GM18517 (cell line): ENCODE data around the gene AMELY.
"Not testable (repeated sequence)": the region's sequence is repeated elsewhere in the genome, so short reads cannot be mapped to it uniquely, and the experiment has no call there.

Experiments used
- ATAC-seq: cut with Tn5 transposase; IDR thresholded peaks from one replicate; pipeline ENCODE4 v1.9.1; 2021; ENCODE audit warnings: mild to moderate bottlenecking, moderate library complexity; ENCODE audit not compliant: unreplicated experiment

Gene AMELY

GRCh38 chrY:6911253-6911881 lies at the start of gene AMELY:
Gene AMELY (minus strand): TSS chrY:6911752. CDS start chrY:6872608, 39,144 bp downstream.
- no peak for ATAC-seq

- no peak for ATAC-seq
Measured at GRCh38 chrY:6949947-6950346, 38.4 kb upstream of the AMELY start.

GRCh38 chrY:6948378-6948777 lies 36.8 kb upstream of the AMELY start:
- no peak for ATAC-seq

GRCh38 chrY:6947695-6948094 lies 36.1 kb upstream of the AMELY start:
- no peak for ATAC-seq

GRCh38 chrY:6935497-6935896 lies 23.9 kb upstream of the AMELY start:
- ATAC-seq = no peak

GRCh38 chrY:6931779-6932396 lies 20.3 kb upstream of the AMELY start:
- ATAC-seq = no peak

GRCh38 chrY:6929237-6929636 lies 17.7 kb upstream of the AMELY start:
- ATAC-seq = no peak

- ATAC-seq = no peak
Measured at GRCh38 chrY:6928265-6928664, 16.7 kb upstream of the AMELY start.

GRCh38 chrY:6921061-6921460 lies 9.5 kb upstream of the AMELY start:
- no peak for ATAC-seq

GRCh38 chrY:6913362-6913761 lies 1.8 kb upstream of the AMELY start:
- no peak for ATAC-seq

GRCh38 chrY:6910372-6911252 lies 940 bp downstream of the AMELY start, which contains the start of gene TBL1Y:
Gene TBL1Y (plus strand): TSS chrY:6910697. CDS start chrY:7025085, 114,388 bp downstream.
- no peak for ATAC-seq

- no peak for ATAC-seq
Measured at GRCh38 chrY:6909856-6910255, 1.7 kb downstream of the AMELY start.

- ATAC-seq = no peak
Measured at GRCh38 chrY:6909118-6909521, 2.4 kb downstream of the AMELY start.

- ATAC-seq = not testable (repeated sequence)
Measured at GRCh38 chrY:6908021-6908420, 3.5 kb downstream of the AMELY start.

- no peak for ATAC-seq
Measured at GRCh38 chrY:6907591-6907990, 4.0 kb downstream of the AMELY start.

GRCh38 chrY:6902116-6902515 lies 9.4 kb downstream of the AMELY start:
- ATAC-seq = not testable (repeated sequence)

- ATAC-seq = no peak
Measured at GRCh38 chrY:6895236-6895635, 16.3 kb downstream of the AMELY start.

GRCh38 chrY:6894496-6894895 lies 17.1 kb downstream of the AMELY start:
- ATAC-seq = no peak

GRCh38 chrY:6849384-6849783 lies 62.2 kb downstream of the AMELY start:
- ATAC-seq = no peak

- ATAC-seq = not testable (repeated sequence)
Measured at GRCh38 chrY:6842650-6843049, 68.9 kb downstream of the AMELY start.
